NCI-H1436 treated with DMSO at 0.1 percent for 48 hours (cell line): ENCODE results near the gene NIPA2.
A peak's percentile ranks its signal among the peaks of the same experiment; 100 is the strongest.
"Not testable (repeated sequence)": the region's sequence is repeated elsewhere in the genome, so short reads cannot be mapped to it uniquely, and the experiment has no call there.

ENCODE experiments used
- DNase-seq: peaks from one replicate; lab custom pipeline; 2025; lab: John Stamatoyannopoulos, UW

The NIPA2 gene

DNA sequence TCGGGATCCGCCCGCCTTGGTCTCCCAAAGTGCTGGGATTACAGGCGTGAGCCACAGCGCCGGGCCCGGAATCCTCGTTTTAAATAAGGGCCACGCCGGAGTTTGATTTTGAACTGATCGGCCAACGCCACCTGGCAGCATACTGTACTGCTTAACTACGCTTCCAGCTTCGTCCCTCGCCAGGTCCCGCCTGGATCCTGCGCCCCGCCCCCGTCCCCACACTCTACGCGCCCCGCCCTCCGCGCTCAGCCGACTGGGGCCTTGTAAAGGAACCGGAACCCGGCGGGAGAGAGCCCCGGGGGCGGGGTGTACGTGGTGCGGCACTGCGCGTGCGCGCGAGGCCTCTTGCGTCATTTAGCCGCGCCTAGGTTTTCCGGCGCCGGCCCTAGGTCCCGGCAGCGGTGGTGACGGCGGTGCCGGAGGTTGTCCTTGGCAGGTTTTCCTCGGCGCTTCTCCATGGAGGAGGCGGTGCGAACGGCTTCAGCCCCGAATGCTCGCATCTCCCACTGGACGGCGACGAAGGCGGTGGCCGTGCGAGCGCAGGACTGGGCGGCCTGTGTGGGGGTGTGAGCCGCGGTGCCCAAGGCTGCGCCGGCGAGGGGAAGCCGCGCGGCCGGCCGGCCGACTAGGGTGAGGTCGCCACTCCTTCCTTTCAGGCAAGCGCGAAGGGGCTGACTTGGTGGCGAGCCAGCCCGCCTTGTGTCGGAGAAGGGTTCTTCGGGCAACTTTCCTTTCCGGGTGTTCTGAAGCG is at the start of gene NIPA2:
Gene NIPA2, plus strand, starts transcription at position 375 of the 751 bp plus-strand sequence. CDS start 13,066 bp downstream, outside the sequence.
- DNase-seq = peak; percentile 88

DNA sequence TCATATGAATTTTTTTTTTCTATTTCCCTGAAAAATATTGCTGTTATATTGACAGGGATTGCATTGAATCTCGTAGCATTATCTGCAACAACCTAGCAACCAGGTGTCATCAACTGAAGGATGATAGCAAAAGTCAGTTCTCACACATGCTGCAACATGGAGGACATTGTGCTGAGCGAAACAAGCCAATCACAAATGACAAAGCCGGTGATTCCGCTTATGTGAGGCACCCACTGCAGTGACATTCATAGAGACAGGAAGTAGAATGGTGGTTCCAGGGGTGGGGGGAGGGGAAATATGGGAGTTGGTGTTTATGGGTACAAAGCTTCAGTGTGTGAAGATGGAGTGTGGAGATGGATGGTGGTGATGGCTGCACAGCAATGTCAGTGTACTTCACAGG is 44.4 kb upstream of the NIPA2 start:
- DNase-seq = no peak

DNA sequence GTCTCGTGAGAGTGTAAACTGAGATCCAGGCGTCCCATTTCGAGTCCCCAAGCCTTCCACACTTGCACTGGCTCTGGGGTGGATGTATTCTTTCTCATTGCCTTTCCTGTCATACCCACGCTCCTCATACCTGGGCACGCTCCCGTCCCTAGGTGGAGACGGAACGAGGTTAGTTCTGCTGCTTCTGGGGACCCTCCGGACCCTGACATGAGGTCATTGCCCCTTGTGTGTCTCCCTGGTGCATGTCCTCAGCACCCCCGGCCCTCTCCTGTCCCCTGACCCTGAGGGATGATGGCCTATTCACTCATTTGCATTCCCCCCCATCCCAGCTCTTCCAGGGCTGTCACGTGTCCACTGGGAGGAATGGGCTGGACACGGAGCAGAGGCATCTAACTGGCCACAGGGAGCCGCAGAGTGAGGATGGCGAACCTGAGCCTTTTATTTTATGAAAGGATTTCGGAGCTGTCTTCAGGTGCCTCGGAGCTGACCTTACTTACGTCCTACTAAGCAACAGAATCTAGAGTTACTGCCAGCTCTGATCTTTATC is 43.8 kb upstream of the NIPA2 start:
- DNase-seq = no peak

GRCh38 chr15:22795206-22796063 is 43.0 kb upstream of the NIPA2 start:
- no peak for DNase-seq

- DNase-seq = no peak
Measured at GRCh38 chr15:22796079-22796478, 42.4 kb upstream of the NIPA2 start.

DNA sequence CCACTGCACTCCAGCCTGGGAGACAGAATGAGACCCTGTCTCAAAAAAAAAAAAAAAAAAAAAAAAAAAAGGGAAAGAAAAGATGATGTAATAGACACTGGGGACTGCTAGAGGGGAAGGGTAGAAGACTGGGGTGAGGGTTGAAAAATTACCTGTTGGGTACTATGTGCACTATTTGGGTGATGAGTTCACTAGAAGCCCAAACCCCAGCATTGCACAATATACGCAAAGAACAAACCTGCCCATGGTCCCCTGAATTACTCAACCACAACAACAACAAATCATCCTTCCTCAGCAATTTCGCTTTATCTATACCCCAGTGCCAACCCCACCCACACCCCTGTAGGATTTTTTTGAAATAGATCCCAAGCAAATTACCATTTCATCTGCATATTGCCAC is 38.6 kb upstream of the NIPA2 start:
- no peak for DNase-seq

DNA sequence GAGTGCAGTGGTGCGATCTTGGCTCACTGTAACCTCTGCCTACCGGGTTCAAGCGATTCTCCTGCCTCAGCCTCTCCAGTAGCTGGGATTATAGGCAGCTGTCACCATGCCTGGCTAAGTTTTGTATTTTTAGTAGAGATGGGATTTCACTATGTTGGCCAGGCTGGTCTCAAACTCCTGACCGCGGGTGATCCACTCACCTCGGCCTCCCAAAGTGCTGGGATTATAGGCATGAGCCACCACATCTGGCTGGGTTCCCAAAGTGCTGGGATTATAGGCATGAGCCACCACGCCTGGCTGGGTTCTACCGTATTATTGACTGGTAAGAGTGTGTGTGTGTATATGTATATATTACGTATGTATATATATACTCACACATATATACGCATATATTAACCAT is 35.5 kb upstream of the NIPA2 start:
- not testable (repeated sequence) for DNase-seq

DNA sequence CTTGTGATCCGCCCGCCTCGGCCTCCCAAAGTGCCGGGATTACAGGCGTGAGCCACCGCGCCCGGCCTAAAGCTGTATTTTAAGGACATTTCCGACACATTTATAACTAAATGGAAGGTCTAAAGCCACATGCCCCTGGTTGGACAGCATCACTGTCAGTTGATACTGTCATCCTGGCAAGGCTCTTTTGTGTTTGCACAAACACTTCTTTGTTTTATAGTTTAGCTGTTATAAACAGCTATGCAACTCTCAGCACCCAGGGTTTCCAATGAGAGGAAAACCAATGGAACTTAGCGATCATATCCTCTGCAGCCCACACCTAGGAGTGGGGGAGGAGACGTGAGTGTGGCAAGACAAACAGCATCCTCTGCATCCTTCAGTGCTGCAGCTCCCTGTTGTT is 32.3 kb upstream of the NIPA2 start:
- no peak for DNase-seq

GRCh38 chr15:22806664-22807063 is 31.8 kb upstream of the NIPA2 start:
- no peak for DNase-seq

- DNase-seq = not testable (repeated sequence)
Measured at GRCh38 chr15:22807831-22808230, 30.6 kb upstream of the NIPA2 start.

DNA sequence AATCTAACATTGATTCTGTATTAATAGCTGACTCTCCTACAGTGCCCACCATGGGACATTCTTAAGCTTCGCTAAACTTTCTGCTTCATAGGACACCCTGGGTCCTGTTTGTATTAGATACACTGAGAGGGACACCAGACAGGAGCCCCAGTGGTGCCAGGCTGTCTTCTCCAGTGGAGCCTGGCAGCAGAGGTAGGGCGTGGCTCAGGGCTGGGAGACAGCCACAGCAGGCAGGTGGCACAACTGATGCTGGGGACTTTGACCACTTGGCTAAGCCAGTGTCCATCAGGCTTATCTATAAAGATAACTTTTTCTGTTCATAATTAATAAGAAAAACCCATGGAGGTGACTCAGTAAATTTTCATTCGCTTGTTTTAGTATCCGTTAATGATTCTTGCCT is 30.2 kb upstream of the NIPA2 start:
- no peak for DNase-seq

GRCh38 chr15:22808761-22809280 is 29.6 kb upstream of the NIPA2 start:
- no peak for DNase-seq

GRCh38 chr15:22810033-22810852 is 28.2 kb upstream of the NIPA2 start:
- DNase-seq = no peak

DNA sequence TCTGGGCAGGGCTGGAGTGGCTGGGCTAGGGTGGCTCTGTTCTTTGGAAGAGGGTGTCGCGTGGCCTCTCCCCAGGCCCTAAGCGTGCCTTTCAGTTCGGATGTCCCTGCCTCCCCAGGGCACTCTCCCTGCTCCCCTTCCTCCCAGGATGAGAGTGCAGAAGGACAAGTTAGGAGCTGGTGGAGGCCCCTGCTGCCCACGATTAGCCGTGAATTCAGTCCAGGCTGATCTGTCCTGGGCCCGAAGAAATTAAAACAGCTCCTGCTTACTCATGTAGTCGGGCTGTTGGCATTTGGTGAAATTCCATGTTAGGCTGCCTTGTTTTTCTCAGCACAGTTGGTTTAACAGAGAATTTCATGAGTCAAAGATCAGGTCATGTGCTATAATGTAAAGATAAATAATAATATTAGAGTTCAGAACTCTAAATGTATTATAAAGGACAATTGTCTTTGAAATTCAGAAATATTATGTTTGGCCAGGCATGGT is 27.6 kb upstream of the NIPA2 start:
- no peak for DNase-seq

DNA sequence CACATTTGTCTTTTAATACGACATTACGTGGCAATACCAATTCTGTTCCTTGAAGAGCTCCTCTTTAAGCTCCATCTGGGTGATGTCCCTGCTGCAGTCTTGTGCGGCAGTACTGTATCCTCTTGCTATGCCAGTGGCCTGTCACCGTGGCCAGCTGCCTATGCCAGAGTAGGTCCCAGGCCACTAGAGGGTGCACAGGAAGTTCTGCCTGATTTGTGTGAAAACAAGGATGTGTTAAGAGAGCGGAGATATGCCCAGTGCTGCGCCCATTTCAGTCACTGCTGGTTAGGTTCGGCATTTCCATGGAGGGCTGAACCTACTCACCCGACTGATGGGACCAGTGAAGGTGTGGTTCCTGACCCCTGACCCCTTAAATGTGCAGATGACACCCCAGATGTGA is 26.8 kb upstream of the NIPA2 start:
- no peak for DNase-seq

- DNase-seq = no peak
Measured at GRCh38 chr15:22813844-22814243, 24.6 kb upstream of the NIPA2 start.

DNA sequence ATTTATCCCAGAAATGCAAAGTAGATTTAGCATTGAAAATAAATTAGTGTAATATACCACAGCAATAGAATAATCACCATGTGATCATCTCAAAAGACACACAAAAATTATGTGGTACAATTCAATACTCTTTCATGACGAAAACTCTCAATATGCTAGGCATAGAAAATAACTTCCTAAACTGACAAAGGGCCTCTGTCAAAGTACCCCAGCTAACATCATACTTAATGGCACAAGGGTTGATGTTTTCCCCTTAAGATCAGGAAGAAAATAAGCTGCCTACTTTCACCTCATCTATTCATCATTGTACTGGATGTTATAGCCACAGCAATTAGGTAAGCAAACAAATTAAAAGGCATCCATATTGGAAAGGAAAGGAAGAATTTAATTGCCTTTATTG is 22.7 kb upstream of the NIPA2 start:
- no peak for DNase-seq

- DNase-seq = no peak
Measured at GRCh38 chr15:22819651-22820050, 18.8 kb upstream of the NIPA2 start.

DNA sequence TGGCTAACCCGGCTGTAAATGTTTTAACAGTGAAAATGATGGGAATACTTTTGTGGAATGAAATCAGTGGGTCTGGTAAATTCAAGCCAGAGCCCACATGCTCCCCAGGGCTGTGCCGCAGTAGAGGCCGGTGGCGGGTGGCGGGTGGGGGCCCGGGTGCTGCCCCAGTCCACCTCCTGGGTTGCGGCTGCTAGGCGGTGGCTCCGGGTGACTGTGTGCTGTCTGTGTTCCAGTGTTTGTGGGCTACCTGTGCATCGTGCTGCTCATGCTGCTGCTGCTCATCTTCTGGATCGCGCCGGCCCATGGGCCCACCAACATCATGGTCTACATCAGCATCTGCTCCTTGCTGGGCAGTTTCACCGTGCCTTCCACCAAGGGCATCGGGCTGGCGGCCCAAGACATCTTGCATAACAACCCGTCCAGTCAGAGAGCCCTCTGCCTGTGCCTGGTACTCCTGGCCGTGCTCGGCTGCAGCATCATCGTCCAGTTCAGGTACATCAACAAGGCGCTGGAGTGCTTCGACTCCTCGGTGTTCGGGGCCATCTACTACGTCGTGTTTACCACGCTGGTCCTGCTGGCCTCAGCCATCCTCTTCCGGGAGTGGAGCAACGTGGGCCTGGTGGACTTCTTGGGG is 14.9 kb upstream of the NIPA2 start:
- no peak for DNase-seq

DNA sequence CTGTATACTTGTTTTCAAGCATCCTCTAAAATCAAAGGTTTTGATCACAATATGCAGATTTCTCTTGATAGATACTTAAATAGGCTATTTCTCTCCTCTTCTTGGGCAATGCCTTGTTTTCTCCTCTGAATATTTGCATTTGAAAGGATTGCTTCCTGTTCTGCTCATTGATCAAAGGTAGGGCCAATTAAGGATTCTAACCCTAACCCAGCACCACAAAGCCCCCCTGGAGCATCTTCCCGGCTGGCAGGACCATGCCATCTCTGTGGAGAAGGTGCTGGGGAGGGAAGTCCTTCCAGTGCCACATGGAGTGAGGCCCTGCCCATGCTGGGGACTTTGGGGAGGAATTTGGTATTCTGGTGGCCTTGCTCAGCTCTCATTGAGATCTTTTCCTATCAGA is 11.3 kb upstream of the NIPA2 start:
- no peak for DNase-seq

DNA sequence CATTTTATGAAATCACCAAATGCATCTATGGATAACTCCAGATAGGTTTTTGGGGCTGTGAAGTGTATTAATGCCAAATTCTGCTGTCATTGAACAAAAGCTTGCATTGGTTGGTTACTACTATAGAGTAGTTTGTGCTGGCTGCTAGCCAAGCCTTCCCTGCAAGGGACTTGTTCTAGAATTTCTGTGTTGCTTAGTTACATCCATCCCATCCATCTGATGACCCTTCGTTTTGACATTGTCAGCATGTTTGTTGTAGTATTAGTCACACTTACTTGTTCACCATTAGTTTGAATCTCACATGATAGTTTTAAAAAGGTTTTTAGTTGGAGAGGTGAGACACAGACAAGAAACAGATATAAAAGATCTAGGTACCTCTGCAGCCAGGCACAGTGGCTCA is 7.0 kb upstream of the NIPA2 start:
- DNase-seq = no peak
